GM11168 (cell line): ENCODE measurements around the gene SH2B3.
"Not testable (repeated sequence)": the region's sequence is repeated elsewhere in the genome, so short reads cannot be mapped to it uniquely, and the experiment has no call there.

ENCODE experiments used
- in situ Hi-C: fragments of 300-500 bp; cut with MboI; formaldehyde crosslinking; loops from one replicate; pipeline ENCODE4 v1.12.0; 2022; ENCODE audit warnings: low sequenced_read_pairs; ENCODE audit not compliant: unreplicated experiment

The SH2B3 gene

GRCh38 chr12:111405859-111406473 lies at the start of gene SH2B3:
TSS of gene SH2B3 (plus strand) at chr12:111405923. CDS start at chr12:111418146, 12,223 bp downstream.
- in situ Hi-C loops: loop anchor here (5.0 kb wide), 1 partner anchor 36 kb away; no protein-coding TSS in a partner anchor

- in situ Hi-C loops: no loop called here
Observed at GRCh38 chr12:111359231-111359913, 46.4 kb upstream of the SH2B3 start.

- in situ Hi-C loops: no loop called here
Observed at GRCh38 chr12:111359914-111360276, 45.8 kb upstream of the SH2B3 start.

- in situ Hi-C loops: no loop called here
Observed at GRCh38 chr12:111360325-111360930, 45.3 kb upstream of the SH2B3 start.

GRCh38 chr12:111361073-111361716 lies 44.5 kb upstream of the SH2B3 start:
- in situ Hi-C loops: no loop called here

- in situ Hi-C loops: no loop called here
Observed at GRCh38 chr12:111361717-111362576, 43.8 kb upstream of the SH2B3 start.

GRCh38 chr12:111362687-111363475 lies 42.8 kb upstream of the SH2B3 start:
- in situ Hi-C loops: no loop called here

- in situ Hi-C loops: no loop called here
Observed at GRCh38 chr12:111363578-111363977, 42.1 kb upstream of the SH2B3 start.

GRCh38 chr12:111366075-111366474 lies 39.6 kb upstream of the SH2B3 start:
- in situ Hi-C loops: no loop called here

- in situ Hi-C loops: no loop called here
Observed at GRCh38 chr12:111366583-111366982, 39.1 kb upstream of the SH2B3 start.

- in situ Hi-C loops: no loop called here
Observed at GRCh38 chr12:111367661-111368221, 38.0 kb upstream of the SH2B3 start.

GRCh38 chr12:111368291-111368787 lies 37.4 kb upstream of the SH2B3 start:
- in situ Hi-C loops: no loop called here

- in situ Hi-C loops: no loop called here
Observed at GRCh38 chr12:111368788-111369495, 36.8 kb upstream of the SH2B3 start, which contains the start of gene PHETA1. TSS of gene PHETA1 (minus strand) at chr12:111369095. CDS start at chr12:111363427, 5,668 bp downstream.

GRCh38 chr12:111369496-111370220 lies 36.1 kb upstream of the SH2B3 start:
- in situ Hi-C loops: no loop called here

GRCh38 chr12:111373231-111373630 lies 32.5 kb upstream of the SH2B3 start:
- in situ Hi-C loops: not testable (repeated sequence)

GRCh38 chr12:111377440-111377839 lies 28.3 kb upstream of the SH2B3 start:
- in situ Hi-C loops: no loop called here

GRCh38 chr12:111379942-111380554 lies 25.7 kb upstream of the SH2B3 start:
- in situ Hi-C loops: no loop called here
